Naive B cell (primary cell): ENCODE results near the gene AGPS. TPM values are rescaled to one million over a fixed set of nuclear protein-coding genes. Genes with fewer than 3 reads are reported as not detected.
"Not testable (repeated sequence)": the region's sequence is repeated elsewhere in the genome, so short reads cannot be mapped to it uniquely, and the experiment has no call there.

Experiments
- ATAC-seq, 2 donors: fragments of 150-1000 bp; cut with Tn5 transposase; 2 replicates each; pipeline ENCODE4 v1.10.0; 2021; ENCODE audit warnings: low read depth in 2 of 2, mild to moderate bottlenecking in 2 of 2, moderate library complexity in 2 of 2
- DNase-seq: peaks from one replicate; pipeline ENCODE4 v3.0.0; 2022
- H3K27ac Mint-ChIP-seq, 6 donors: one replicate each; pipeline ENCODE4 v1.8.0; 2020 to 2022; ENCODE audit warnings: mild to moderate bottlenecking in 6 of 6, mixed read lengths in 6 of 6, moderate library complexity in 5 of 6, inconsistent platforms in 2 of 6
- H3K27me3 Mint-ChIP-seq, 3 donors: one replicate each; pipeline ENCODE4 v1.8.0; 2021 to 2022; ENCODE audit warnings: mixed read lengths in 3 of 3, mild to moderate bottlenecking in 1 of 3
- H3K36me3 Mint-ChIP-seq, 2 donors: one replicate each; pipeline ENCODE4 v1.8.0; 2020 to 2022; ENCODE audit warnings: mixed read lengths in 2 of 2, inconsistent platforms in 1 of 2, mild to moderate bottlenecking in 1 of 2
- H3K4me1 Mint-ChIP-seq, 3 donors: one replicate each; pipeline ENCODE4 v1.8.0; 2020 to 2022; ENCODE audit warnings: mixed read lengths in 3 of 3, inconsistent platforms in 1 of 3, mild to moderate bottlenecking in 1 of 3, moderate library complexity in 1 of 3
- H3K4me3 Mint-ChIP-seq, 8 donors: one replicate each; pipeline ENCODE4 v1.8.0; 2020 to 2022; ENCODE audit warnings: mild to moderate bottlenecking in 8 of 8, mixed read lengths in 8 of 8, moderate library complexity in 8 of 8, inconsistent platforms in 2 of 8
- H3K9me3 Mint-ChIP-seq, 7 donors: one replicate each; pipeline ENCODE4 v1.8.0; 2020 to 2022; ENCODE audit warnings: mixed read lengths in 7 of 7, mild to moderate bottlenecking in 5 of 7, inconsistent platforms in 2 of 7, moderate library complexity in 1 of 7
- polyA plus RNA-seq, 6 donors: library from polyadenylated mRNA; unstranded; fragments of 300-500 nt; fragmentation: Illumina TruSeq; gene quantifications; one replicate each; pipeline ENCODE4 v1.2.3, GENCODE V29; 2021; ENCODE audit warnings: low read depth in 6 of 6

AGPS gene
- polyA plus RNA-seq, 6 donors from 2014 or later, result 8.1 to 12.6 (median 10.6) TPM

GRCh38 chr2:177406182-177406581, 13.6 kb downstream of the AGPS start:
- H3K4me1 Mint-ChIP-seq, result peaks cover 21 to 39% (median 23%) of the 10 kb centered on the region in 3 donors
- ATAC-seq (no peak), DNase-seq (no peak)
- peaks cover 0 to 5% (median 3%) of the 10 kb centered on the region in 7 donors for H3K9me3 Mint-ChIP-seq
- no peak overlapping the region for H3K4me3 Mint-ChIP-seq
- H3K27me3 Mint-ChIP-seq, result no peaks in the 10 kb centered on the region
- peaks cover 0 to 5% of the 10 kb centered on the region in 2 donors for H3K36me3 Mint-ChIP-seq
- peak overlapping the region in 1 of 6 donors; percentile 8 for H3K27ac Mint-ChIP-seq

- no peaks in the 10 kb centered on the region for H3K27me3 Mint-ChIP-seq
- peaks cover 20 to 46% (median 32%) of the 10 kb centered on the region in 3 donors for H3K4me1 Mint-ChIP-seq
- DNase-seq (no peak), ATAC-seq (no peak)
- H3K27ac Mint-ChIP-seq, result peak overlapping the region in 2 of 6 donors; percentile 41 to 57
- no peak overlapping the region for H3K4me3 Mint-ChIP-seq
- H3K9me3 Mint-ChIP-seq, result peaks cover 0 to 5% (median 3%) of the 10 kb centered on the region in 7 donors
- H3K36me3 Mint-ChIP-seq, result peaks cover 0 to 5% of the 10 kb centered on the region in 2 donors
Observed at GRCh38 chr2:177407031-177407430, 14.5 kb downstream of the AGPS start.

- H3K4me1 Mint-ChIP-seq, result peaks cover 14 to 30% (median 23%) of the 10 kb centered on the region in 3 donors
- not testable (repeated sequence) for H3K36me3 Mint-ChIP-seq, DNase-seq, H3K27me3 Mint-ChIP-seq, H3K4me3 Mint-ChIP-seq, H3K9me3 Mint-ChIP-seq, H3K27ac Mint-ChIP-seq, ATAC-seq
Observed at GRCh38 chr2:177410629-177411028, 18.1 kb downstream of the AGPS start.

- ATAC-seq, result no peak
- no peak for DNase-seq
- Mint-ChIP-seq H3K4me3 (no peak overlapping the region), H3K27me3 (no peaks in the 10 kb centered on the region), H3K9me3 (peaks cover 0 to 5% (median 3%) of the 10 kb centered on the region in 7 donors), H3K4me1 (peaks cover 9 to 20% (median 15%) of the 10 kb centered on the region in 3 donors), H3K27ac (peak overlapping the region in 3 of 6 donors; percentile 66 to 87 (median 73)), H3K36me3 (no peaks in the 10 kb centered on the region)
Observed at GRCh38 chr2:177413703-177414102, 21.1 kb downstream of the AGPS start.

GRCh38 chr2:177419274-177419673, 26.7 kb downstream of the AGPS start:
- no peaks in the 10 kb centered on the region for H3K27me3 Mint-ChIP-seq
- DNase-seq (no peak), ATAC-seq (no peak)
- H3K4me3 Mint-ChIP-seq, result no peak overlapping the region
- H3K36me3 Mint-ChIP-seq, result peaks cover 4 to 6% of the 10 kb centered on the region in 2 donors
- peaks cover 0 to 21% (median 3%) of the 10 kb centered on the region in 3 donors for H3K4me1 Mint-ChIP-seq
- peak overlapping the region in 1 of 6 donors; percentile 7 for H3K27ac Mint-ChIP-seq
- peaks cover 0 to 3% (median 0%) of the 10 kb centered on the region in 7 donors for H3K9me3 Mint-ChIP-seq

GRCh38 chr2:177422271-177422670, 29.7 kb downstream of the AGPS start:
- no peaks in the 10 kb centered on the region for H3K27me3 Mint-ChIP-seq
- no peak for ATAC-seq
- no peak overlapping the region for H3K27ac Mint-ChIP-seq
- H3K4me3 Mint-ChIP-seq, result no peak overlapping the region
- H3K4me1 Mint-ChIP-seq, result peaks cover 13 to 31% (median 15%) of the 10 kb centered on the region in 3 donors
- H3K9me3 Mint-ChIP-seq, result peaks cover 5 to 18% (median 9%) of the 10 kb centered on the region in 7 donors
- H3K36me3 Mint-ChIP-seq, result peaks cover 10 to 25% of the 10 kb centered on the region in 2 donors
- DNase-seq, result no peak

- Mint-ChIP-seq H3K4me1 (peaks cover 16 to 31% (median 19%) of the 10 kb centered on the region in 3 donors), H3K9me3 (peaks cover 9 to 35% (median 25%) of the 10 kb centered on the region in 7 donors), H3K36me3 (peaks cover 27 to 44% of the 10 kb centered on the region in 2 donors), H3K27ac (peak overlapping the region in 2 of 6 donors; percentile 54 to 89)
- not testable (repeated sequence) for H3K27me3 Mint-ChIP-seq, DNase-seq, H3K4me3 Mint-ChIP-seq, ATAC-seq
Observed at GRCh38 chr2:177424120-177424519, 31.5 kb downstream of the AGPS start.

- Mint-ChIP-seq H3K9me3 (peaks cover 9 to 37% (median 29%) of the 10 kb centered on the region in 7 donors), H3K36me3 (peaks cover 30 to 48% of the 10 kb centered on the region in 2 donors), H3K4me1 (peaks cover 16 to 31% (median 19%) of the 10 kb centered on the region in 3 donors)
- H3K4me3 Mint-ChIP-seq, DNase-seq, ATAC-seq, H3K27me3 Mint-ChIP-seq, H3K27ac Mint-ChIP-seq: not testable (repeated sequence)
Observed at GRCh38 chr2:177424620-177425019, 32.0 kb downstream of the AGPS start.

- ATAC-seq (no peak), DNase-seq (no peak)
- Mint-ChIP-seq H3K27me3 (no peaks in the 10 kb centered on the region), H3K4me1 (peaks cover 16 to 26% (median 19%) of the 10 kb centered on the region in 3 donors), H3K27ac (peak overlapping the region in 1 of 6 donors; percentile 14), H3K9me3 (peaks cover 13 to 55% (median 43%) of the 10 kb centered on the region in 7 donors), H3K4me3 (peak overlapping the region in 1 of 8 donors; percentile 22), H3K36me3 (peaks cover 37 to 64% of the 10 kb centered on the region in 2 donors)
Observed at GRCh38 chr2:177427316-177427715, 34.7 kb downstream of the AGPS start.

GRCh38 chr2:177427936-177428335, 35.4 kb downstream of the AGPS start:
- H3K36me3 Mint-ChIP-seq, result peaks cover 43 to 71% of the 10 kb centered on the region in 2 donors
- not testable (repeated sequence) for H3K27me3 Mint-ChIP-seq, DNase-seq, H3K4me3 Mint-ChIP-seq, ATAC-seq
- H3K27ac Mint-ChIP-seq, result peak overlapping the region in 1 of 6 donors; percentile 12
- H3K4me1 Mint-ChIP-seq, result peaks cover 16 to 25% (median 19%) of the 10 kb centered on the region in 3 donors
- H3K9me3 Mint-ChIP-seq, result peaks cover 16 to 61% (median 50%) of the 10 kb centered on the region in 7 donors

- Mint-ChIP-seq H3K36me3 (peaks cover 54 to 78% of the 10 kb centered on the region in 2 donors), H3K4me1 (peaks cover 16 to 17% (median 16%) of the 10 kb centered on the region in 3 donors), H3K27ac (no peak overlapping the region), H3K27me3 (no peaks in the 10 kb centered on the region), H3K9me3 (peaks cover 17 to 74% (median 64%) of the 10 kb centered on the region in 7 donors), H3K4me3 (no peak overlapping the region)
- DNase-seq (no peak), ATAC-seq (no peak)
Observed at GRCh38 chr2:177429688-177430325, 37.2 kb downstream of the AGPS start.

- Mint-ChIP-seq H3K4me1 (peaks cover 12 to 16% (median 16%) of the 10 kb centered on the region in 3 donors), H3K27me3 (no peaks in the 10 kb centered on the region), H3K27ac (peak overlapping the region in 1 of 6 donors; percentile 28), H3K9me3 (peaks cover 17 to 74% (median 64%) of the 10 kb centered on the region in 7 donors), H3K36me3 (peaks cover 55 to 84% of the 10 kb centered on the region in 2 donors), H3K4me3 (no peak overlapping the region)
- no peak for ATAC-seq
- DNase-seq, result no peak
Observed at GRCh38 chr2:177430411-177430810, 37.8 kb downstream of the AGPS start.

- Mint-ChIP-seq H3K27ac (peak overlapping the region in 1 of 6 donors; percentile 22), H3K9me3 (peaks cover 17 to 72% (median 63%) of the 10 kb centered on the region in 7 donors), H3K36me3 (peaks cover 59 to 79% of the 10 kb centered on the region in 2 donors)
- H3K4me3 Mint-ChIP-seq, ATAC-seq, H3K4me1 Mint-ChIP-seq, H3K27me3 Mint-ChIP-seq, DNase-seq: not testable (repeated sequence)
Observed at GRCh38 chr2:177431111-177431725, 38.6 kb downstream of the AGPS start.
